Measurements from ENCODE around the gene HK3. TPM values are rescaled to one million over a fixed set of nuclear protein-coding genes. Genes with fewer than 3 reads are reported as not detected.
A peak's percentile ranks its signal among the peaks of the same experiment; 100 is the strongest.
"Not testable (repeated sequence)": the region's sequence is repeated elsewhere in the genome, so short reads cannot be mapped to it uniquely, and the experiment has no call there.

Gene HK3
- total RNA-seq, 1 experiment from 2014 or later: not detected

DNA sequence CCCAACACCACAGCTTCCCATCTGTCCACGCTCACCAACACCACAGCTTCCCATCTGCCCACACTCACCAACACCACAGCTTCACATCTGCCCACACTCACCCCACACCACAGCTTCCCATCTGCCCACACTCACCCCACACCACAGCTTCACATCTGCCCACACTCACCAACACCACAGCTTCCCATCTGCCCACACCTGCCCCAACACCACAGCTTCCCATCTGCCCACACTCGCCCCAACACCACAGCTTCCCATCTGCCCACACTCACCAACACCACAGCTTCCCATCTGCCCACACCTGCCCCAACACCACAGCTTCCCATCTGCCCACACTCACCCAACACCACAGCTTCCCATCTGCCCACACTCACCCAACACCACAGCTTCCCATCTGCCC, 26.6 kb downstream of the HK3 start:
- H3K36me3 ChIP-seq (ENCODE audit: low read depth, low read length); H3F3A ChIP-seq (ENCODE audit: low read length, unreplicated experiment); H3K9ac ChIP-seq (ENCODE audit: low read length); H3K9me2 ChIP-seq (replicated peaks; ENCODE audit: low read length); H3K4me3 ChIP-seq (ENCODE audit: low read length); POLR2A ChIA-PET (ENCODE audit: unreplicated experiment); H3K79me2 ChIP-seq (ENCODE audit: low read length); H3K4me1 ChIP-seq (ENCODE audit: insufficient read depth, low read length); H3K9me3 ChIP-seq (ENCODE audit: low read length); intact Hi-C loops (cut with micrococcal nuclease); BruUV-seq (replicated peaks); DNase-seq; H3K4me2 ChIP-seq (ENCODE audit: low read length); ATAC-seq; H2AFZ ChIP-seq (ENCODE audit: low read length); H3K27ac ChIP-seq (ENCODE audit: low read length); H4K20me1 ChIP-seq (ENCODE audit: low read length): not testable (repeated sequence)
- peaks cover 25% of the 10 kb centered on the region for H3K27me3 ChIP-seq (ENCODE audit: low read length)
- CTCF ChIA-PET: interaction anchor here (0.7 kb wide), 1 partner anchor 134 kb away, joined by 3 read pairs; the partner anchor contains the start of gene UIMC1

GRCh38 chr5:176870644-176871043, 28.5 kb downstream of the HK3 start:
- H2AFZ ChIP-seq (ENCODE audit: low read length); BruUV-seq (replicated peaks); POLR2A ChIA-PET (ENCODE audit: unreplicated experiment); ATAC-seq; DNase-seq; H3F3A ChIP-seq (ENCODE audit: low read length, unreplicated experiment); H3K27ac ChIP-seq (ENCODE audit: low read length); H3K4me1 ChIP-seq (ENCODE audit: insufficient read depth, low read length); H3K79me2 ChIP-seq (ENCODE audit: low read length); H3K9me2 ChIP-seq (replicated peaks; ENCODE audit: low read length); intact Hi-C loops (cut with micrococcal nuclease); H4K20me1 ChIP-seq (ENCODE audit: low read length); H3K4me3 ChIP-seq (ENCODE audit: low read length); H3K36me3 ChIP-seq (ENCODE audit: low read depth, low read length); CTCF ChIA-PET; H3K9me3 ChIP-seq (ENCODE audit: low read length); H3K4me2 ChIP-seq (ENCODE audit: low read length); H3K9ac ChIP-seq (ENCODE audit: low read length): not testable (repeated sequence)
- H3K27me3 ChIP-seq (ENCODE audit: low read length): peaks cover 22% of the 10 kb centered on the region

DNA sequence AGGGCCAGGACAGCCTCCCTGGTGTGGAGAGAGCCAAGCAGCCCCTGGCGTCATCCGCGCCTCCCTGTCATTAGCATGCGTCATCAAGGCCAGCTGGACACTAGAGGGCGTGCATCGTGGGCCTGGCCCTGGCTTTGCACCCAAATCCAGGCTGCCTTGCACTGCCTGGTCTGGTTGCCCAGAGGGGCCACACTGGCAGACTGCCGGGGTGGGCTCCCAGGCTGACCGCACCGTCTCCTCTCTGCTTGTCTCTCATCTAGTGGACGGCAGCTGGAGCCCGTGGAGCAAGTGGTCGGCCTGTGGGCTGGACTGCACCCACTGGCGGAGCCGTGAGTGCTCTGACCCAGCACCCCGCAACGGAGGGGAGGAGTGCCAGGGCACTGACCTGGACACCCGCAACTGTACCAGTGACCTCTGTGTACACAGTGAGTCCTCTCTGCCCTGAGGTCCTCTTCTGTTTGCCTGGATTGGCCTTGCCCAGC, 29.0 kb downstream of the HK3 start:
- ATAC-seq (peak; percentile 75), DNase-seq (peak; percentile 47)
- Histone ChIP-seq H3K27me3 (ENCODE audit: low read length) (peaks cover 23% of the 10 kb centered on the region), H2AFZ (ENCODE audit: low read length) (no peak overlapping the region), H3K9me3 (ENCODE audit: low read length) (no peaks in the 10 kb centered on the region), H3K4me2 (ENCODE audit: low read length) (no peak overlapping the region), H3K27ac (ENCODE audit: low read length) (no peak overlapping the region), H3K9ac (ENCODE audit: low read length) (no peak overlapping the region), H3K4me3 (ENCODE audit: low read length) (no peak overlapping the region), H3K36me3 (ENCODE audit: low read depth, low read length) (no peaks in the 10 kb centered on the region), H3F3A (ENCODE audit: low read length, unreplicated experiment) (no peaks in the 10 kb centered on the region), H3K79me2 (ENCODE audit: low read length) (no peaks in the 10 kb centered on the region), H3K4me1 (ENCODE audit: insufficient read depth, low read length) (no peaks in the 10 kb centered on the region), H4K20me1 (ENCODE audit: low read length) (no peaks in the 10 kb centered on the region), H3K9me2 (replicated peaks; ENCODE audit: low read length) (no peaks in the 10 kb centered on the region)
- POLR2A ChIA-PET (ENCODE audit: unreplicated experiment): no interaction called here
- CTCF ChIA-PET: no interaction called here
- no peak for TF ChIP-seq EZH2 (IDR thresholded peaks at IDR 0.05; ENCODE audit: low read length, unreplicated experiment)
- TF ChIP-seq, protein P1, sequence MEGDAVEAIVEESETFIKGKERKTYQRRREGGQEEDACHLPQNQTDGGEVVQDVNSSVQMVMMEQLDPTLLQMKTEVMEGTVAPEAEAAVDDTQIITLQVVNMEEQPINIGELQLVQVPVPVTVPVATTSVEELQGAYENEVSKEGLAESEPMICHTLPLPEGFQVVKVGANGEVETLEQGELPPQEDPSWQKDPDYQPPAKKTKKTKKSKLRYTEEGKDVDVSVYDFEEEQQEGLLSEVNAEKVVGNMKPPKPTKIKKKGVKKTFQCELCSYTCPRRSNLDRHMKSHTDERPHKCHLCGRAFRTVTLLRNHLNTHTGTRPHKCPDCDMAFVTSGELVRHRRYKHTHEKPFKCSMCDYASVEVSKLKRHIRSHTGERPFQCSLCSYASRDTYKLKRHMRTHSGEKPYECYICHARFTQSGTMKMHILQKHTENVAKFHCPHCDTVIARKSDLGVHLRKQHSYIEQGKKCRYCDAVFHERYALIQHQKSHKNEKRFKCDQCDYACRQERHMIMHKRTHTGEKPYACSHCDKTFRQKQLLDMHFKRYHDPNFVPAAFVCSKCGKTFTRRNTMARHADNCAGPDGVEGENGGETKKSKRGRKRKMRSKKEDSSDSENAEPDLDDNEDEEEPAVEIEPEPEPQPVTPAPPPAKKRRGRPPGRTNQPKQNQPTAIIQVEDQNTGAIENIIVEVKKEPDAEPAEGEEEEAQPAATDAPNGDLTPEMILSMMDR (conservative IDR thresholded peaks at IDR 0.05; ENCODE audit: low read depth, low read length): peak; percentile 59
- intact Hi-C loops (cut with micrococcal nuclease): no loop called here
- no TSS peak for BruUV-seq (replicated peaks)

GRCh38 chr5:176869501-176870109, 29.5 kb downstream of the HK3 start:
- Histone ChIP-seq H3K9me2 (replicated peaks; ENCODE audit: low read length) (no peaks in the 10 kb centered on the region), H3K4me3 (ENCODE audit: low read length) (no peak overlapping the region), H3K79me2 (ENCODE audit: low read length) (no peaks in the 10 kb centered on the region), H4K20me1 (ENCODE audit: low read length) (no peaks in the 10 kb centered on the region), H3K9me3 (ENCODE audit: low read length) (no peaks in the 10 kb centered on the region), H3K27ac (ENCODE audit: low read length) (no peak overlapping the region), H3K36me3 (ENCODE audit: low read depth, low read length) (no peaks in the 10 kb centered on the region), H3K4me1 (ENCODE audit: insufficient read depth, low read length) (no peaks in the 10 kb centered on the region), H3K9ac (ENCODE audit: low read length) (no peak overlapping the region), H2AFZ (ENCODE audit: low read length) (no peak overlapping the region), H3F3A (ENCODE audit: low read length, unreplicated experiment) (no peaks in the 10 kb centered on the region), H3K27me3 (ENCODE audit: low read length) (peaks cover 20% of the 10 kb centered on the region), H3K4me2 (ENCODE audit: low read length) (no peak overlapping the region)
- ChIA-PET POLR2A (ENCODE audit: unreplicated experiment) (no interaction called here), CTCF (no interaction called here)
- TF ChIP-seq EZH2phosphoT487 (IDR thresholded peaks at IDR 0.05; ENCODE audit: borderline replicate concordance, low read length): no peak
- TF ChIP-seq, protein P1 (conservative IDR thresholded peaks at IDR 0.05; ENCODE audit: low read depth, low read length): no peak
- TF ChIP-seq EZH2 (IDR thresholded peaks at IDR 0.05; ENCODE audit: low read length, unreplicated experiment): no peak
- DNase-seq (no peak), ATAC-seq (no peak)
- intact Hi-C loops (cut with micrococcal nuclease): no loop called here
- no TSS peak for BruUV-seq (replicated peaks)
